K562 (cell line): ENCODE data around the gene SAT2. TPM values are rescaled to one million over a fixed set of nuclear protein-coding genes. Genes with fewer than 3 reads are reported as not detected.

ENCODE experiments used
- BRD4 ChIP-seq: fragments of 200-600 bp; sonication (generic); IDR thresholded peaks from 2 replicates; pipeline ENCODE4 v1.6.1; 2017; ENCODE audit warnings: inconsistent platforms
- CAMTA2 ChIP-seq: fragments of 250-450 bp; sonication (Bioruptor Pico); conservative IDR thresholded peaks from 2 replicates; pipeline ENCODE4 v1.5.1; 2022
- CBFB ChIP-seq: sonication (generic); formaldehyde crosslinking; IDR thresholded peaks from 2 replicates; pipeline ENCODE4 v1.4.0; 2020; ENCODE audit warnings: mild to moderate bottlenecking, missing genetic modification reagents
- E2F6 ChIP-seq, 2 experiments: IDR thresholded peaks; 2 replicates each; pipeline ENCODE4 v1.6.1; 2011; ENCODE audit warnings: borderline replicate concordance in 1 of 2, control low read depth in 1 of 2, low read depth in 1 of 2, low read length in 1 of 2, mild to moderate bottlenecking in 1 of 2, mixed read lengths in 1 of 2, moderate library complexity in 1 of 2; ENCODE audit not compliant: insufficient read depth in 1 of 2, insufficient read length in 1 of 2, poor library complexity in 1 of 2, severe bottlenecking in 1 of 2; ENCODE audit errors: extremely low read depth in 1 of 2
- MBD2 ChIP-seq: sonication (generic); IDR thresholded peaks from 2 replicates; pipeline ENCODE4 v1.6.1; 2016; ENCODE audit warnings: low read depth, borderline replicate concordance
- NFYB ChIP-seq: IDR thresholded peaks from 2 replicates; pipeline ENCODE4 v1.6.1; 2011; ENCODE audit warnings: mild to moderate bottlenecking, moderate library complexity; ENCODE audit not compliant: insufficient read length; ENCODE audit errors: extremely low read depth
- PHF8 ChIP-seq: fragments of 200-600 bp; sonication (generic); IDR thresholded peaks from 2 replicates; pipeline ENCODE4 v1.6.1; 2012; ENCODE audit warnings: mixed run types, mild to moderate bottlenecking, inconsistent platforms, low read length, moderate library complexity, borderline replicate concordance
- PML ChIP-seq: IDR thresholded peaks from 2 replicates; pipeline ENCODE4 v1.6.1; 2012; ENCODE audit warnings: low read length, inconsistent platforms
- PYGO2 ChIP-seq: fragments of 450-650 bp; IDR thresholded peaks from 2 replicates; pipeline ENCODE4 v1.6.1; 2016; ENCODE audit warnings: mild to moderate bottlenecking, missing genetic modification characterization, moderate library complexity, missing compliant biosample characterization
- RCOR1 ChIP-seq, 2 experiments: IDR thresholded peaks; 2 replicates each; pipeline ENCODE4 v1.6.1; 2012; ENCODE audit warnings: low read depth in 2 of 2, low read length in 2 of 2, borderline replicate concordance in 1 of 2, improper control_type of control experiment in 1 of 2
- RFX1 ChIP-seq: fragments of 450-650 bp; IDR thresholded peaks from 2 replicates; pipeline ENCODE4 v1.6.1; 2016; ENCODE audit warnings: mild to moderate bottlenecking, moderate library complexity
- SETDB1 ChIP-seq: IDR thresholded peaks from one replicate; pipeline ENCODE4 v1.6.1; 2012; ENCODE audit warnings: low read length, control low read depth, inconsistent platforms
- STAG1 ChIP-seq: sonication (generic); formaldehyde crosslinking; IDR thresholded peaks from 2 replicates; pipeline ENCODE4 v1.5.0; 2020; ENCODE audit warnings: missing genetic modification reagents, borderline replicate concordance
- UBTF ChIP-seq, 2 experiments: IDR thresholded peaks; 2 replicates each; pipeline ENCODE4 v1.6.1; 2012; ENCODE audit warnings: improper control_type of control experiment in 2 of 2, low read depth in 2 of 2, low read length in 2 of 2, borderline replicate concordance in 1 of 2
- ZNF57 ChIP-seq: fragments of 450-650 bp; formaldehyde crosslinking; IDR thresholded peaks from 2 replicates; pipeline ENCODE4 v1.4.0; 2020; ENCODE audit warnings: mild to moderate bottlenecking, moderate library complexity
- polyA plus RNA-seq, 8 experiments: library from polyadenylated mRNA; depleted of rRNA in 4 of 8; stranded (reverse) in 5 of 8; unstranded in 3 of 8; fragments of >200 nt; fragmentation: Nextera tagmentation in 2 of 8; fragmentation: Illumina TruSeq in 1 of 8; extraction: Ambion mirVana in 2 of 8; extraction: Trizol in 1 of 8; gene quantifications; 2 replicates each; pipeline versions ENCODE4 v1.2.1 to v1.2.3, GENCODE V29; 2011 to 2014; ENCODE audit warnings: inconsistent platforms in 1 of 8, missing spikeins in 1 of 8
- total RNA-seq, 7 experiments: library from RNA; depleted of rRNA in 6 of 7; stranded (reverse); fragments of >200 nt in 6 of 7; fragmentation: Illumina TruSeq in 2 of 7; extraction: Trizol in 2 of 7; gene quantifications; 2 replicates each; pipeline versions ENCODE4 v1.2.1 to v1.2.3, GENCODE V29; 2011 to 2021; ENCODE audit warnings: low replicate concordance in 1 of 7
- TF ChIP-seq, protein P1 (sequence below): IDR thresholded peaks from 2 replicates; pipeline ENCODE4 v1.6.1; 2011; ENCODE audit warnings: borderline replicate concordance, low read depth, mild to moderate bottlenecking, moderate library complexity, low read length; ENCODE audit not compliant: insufficient read depth, poor library complexity, severe bottlenecking
- TF ChIP-seq, protein P2 (sequence below): fragments of 250-450 bp; sonication (Bioruptor Pico); IDR thresholded peaks from 2 replicates; pipeline ENCODE4 v1.5.0; 2020; ENCODE audit warnings: mild to moderate bottlenecking, borderline replicate concordance

The SAT2 gene
- total and polyA plus RNA-seq, 9 of the 15 experiments (the other 6 are each of a cell fraction or from before 2014, with no cell fraction given): 2.0 to 8.0 (median 5.3) TPM

GRCh38 chr17:7614425-7615264 is 13.0 kb downstream of the SAT2 start, which contains the start of gene FXR2 (continued):
- TF ChIP-seq CAMTA2 (no peak), PHF8 (peak; percentile 41; the same call in 1 of the 2 replicates), NFYB (peak; percentile 67), SETDB1 (no peak), PYGO2 (tag) (no peak), UBTF (IDR thresholded peaks at IDR 0.05; ENCODE audit: borderline replicate concordance in 1 of 2, low read depth in 2 of 2, low read length in 2 of 2) (peak in 1 of 2 experiments; percentile 47; a peak in 1 of 4 replicates), RFX1 (no peak), ZNF57 (CRISPR knock-in tag) (no peak), E2F6 (IDR thresholded peaks at IDR 0.05; ENCODE audit: borderline replicate concordance in 1 of 2, extremely low read depth in 1 of 2, insufficient read depth in 1 of 2, insufficient read length in 1 of 2, low read depth in 1 of 2, low read length in 1 of 2, poor library complexity in 1 of 2, severe bottlenecking in 1 of 2) (peak in 1 of 2 experiments; percentile 32), STAG1 (no peak), RCOR1 (IDR thresholded peaks at IDR 0.05; ENCODE audit: borderline replicate concordance in 1 of 2, low read depth in 2 of 2, low read length in 2 of 2) (no peak), PML (no peak), CBFB (CRISPR knock-in tag) (no peak), BRD4 (no peak), MBD2 (peak; percentile 35; the same call in 1 of the 2 replicates)
- TF ChIP-seq, protein P1, sequence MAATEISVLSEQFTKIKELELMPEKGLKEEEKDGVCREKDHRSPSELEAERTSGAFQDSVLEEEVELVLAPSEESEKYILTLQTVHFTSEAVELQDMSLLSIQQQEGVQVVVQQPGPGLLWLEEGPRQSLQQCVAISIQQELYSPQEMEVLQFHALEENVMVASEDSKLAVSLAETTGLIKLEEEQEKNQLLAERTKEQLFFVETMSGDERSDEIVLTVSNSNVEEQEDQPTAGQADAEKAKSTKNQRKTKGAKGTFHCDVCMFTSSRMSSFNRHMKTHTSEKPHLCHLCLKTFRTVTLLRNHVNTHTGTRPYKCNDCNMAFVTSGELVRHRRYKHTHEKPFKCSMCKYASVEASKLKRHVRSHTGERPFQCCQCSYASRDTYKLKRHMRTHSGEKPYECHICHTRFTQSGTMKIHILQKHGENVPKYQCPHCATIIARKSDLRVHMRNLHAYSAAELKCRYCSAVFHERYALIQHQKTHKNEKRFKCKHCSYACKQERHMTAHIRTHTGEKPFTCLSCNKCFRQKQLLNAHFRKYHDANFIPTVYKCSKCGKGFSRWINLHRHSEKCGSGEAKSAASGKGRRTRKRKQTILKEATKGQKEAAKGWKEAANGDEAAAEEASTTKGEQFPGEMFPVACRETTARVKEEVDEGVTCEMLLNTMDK: peak; percentile 80
- TF ChIP-seq, protein P2, sequence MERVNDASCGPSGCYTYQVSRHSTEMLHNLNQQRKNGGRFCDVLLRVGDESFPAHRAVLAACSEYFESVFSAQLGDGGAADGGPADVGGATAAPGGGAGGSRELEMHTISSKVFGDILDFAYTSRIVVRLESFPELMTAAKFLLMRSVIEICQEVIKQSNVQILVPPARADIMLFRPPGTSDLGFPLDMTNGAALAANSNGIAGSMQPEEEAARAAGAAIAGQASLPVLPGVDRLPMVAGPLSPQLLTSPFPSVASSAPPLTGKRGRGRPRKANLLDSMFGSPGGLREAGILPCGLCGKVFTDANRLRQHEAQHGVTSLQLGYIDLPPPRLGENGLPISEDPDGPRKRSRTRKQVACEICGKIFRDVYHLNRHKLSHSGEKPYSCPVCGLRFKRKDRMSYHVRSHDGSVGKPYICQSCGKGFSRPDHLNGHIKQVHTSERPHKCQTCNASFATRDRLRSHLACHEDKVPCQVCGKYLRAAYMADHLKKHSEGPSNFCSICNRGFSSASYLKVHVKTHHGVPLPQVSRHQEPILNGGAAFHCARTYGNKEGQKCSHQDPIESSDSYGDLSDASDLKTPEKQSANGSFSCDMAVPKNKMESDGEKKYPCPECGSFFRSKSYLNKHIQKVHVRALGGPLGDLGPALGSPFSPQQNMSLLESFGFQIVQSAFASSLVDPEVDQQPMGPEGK: no peak
